Measurements from ENCODE around the gene GOSR2. TPM values are rescaled to one million over a fixed set of nuclear protein-coding genes. Genes with fewer than 3 reads are reported as not detected.

Gene GOSR2
- total RNA-seq, 1 experiment from 2014 or later, result 59.1 TPM

- Histone ChIP-seq H3K4me3 (ENCODE audit: low read length) (no peak overlapping the region), H4K20me1 (ENCODE audit: insufficient read depth, low read depth, low read length) (no peaks in the 10 kb centered on the region), H3K9me2 (replicated peaks; ENCODE audit: insufficient read depth, low read length) (no peaks in the 10 kb centered on the region), H3K79me2 (ENCODE audit: low read length) (no peaks in the 10 kb centered on the region), H3K4me1 (ENCODE audit: low read length) (no peaks in the 10 kb centered on the region), H3K27ac (ENCODE audit: low read length) (no peak overlapping the region), H3K9ac (ENCODE audit: low read length) (no peak overlapping the region), H3K36me3 (ENCODE audit: insufficient read depth, low read length) (no peaks in the 10 kb centered on the region), H3K9me3 (ENCODE audit: low read length) (no peaks in the 10 kb centered on the region), H3K27me3 (ENCODE audit: low read length) (no peaks in the 10 kb centered on the region), H3K4me2 (ENCODE audit: low read depth, low read length, poor library complexity, severe bottlenecking) (no peak overlapping the region), H2AFZ (ENCODE audit: low read length) (no peak overlapping the region)
- no peak for DNase-seq
Observed at GRCh38 chr17:46888727-46889126, 34.2 kb upstream of the GOSR2 start.

GRCh38 chr17:46889519-46889918 is 33.4 kb upstream of the GOSR2 start:
- no peak for DNase-seq
- Histone ChIP-seq H3K27me3 (ENCODE audit: low read length) (no peaks in the 10 kb centered on the region), H4K20me1 (ENCODE audit: insufficient read depth, low read depth, low read length) (no peaks in the 10 kb centered on the region), H3K4me1 (ENCODE audit: low read length) (no peaks in the 10 kb centered on the region), H3K36me3 (ENCODE audit: insufficient read depth, low read length) (no peaks in the 10 kb centered on the region), H3K9me2 (replicated peaks; ENCODE audit: insufficient read depth, low read length) (no peaks in the 10 kb centered on the region), H3K4me3 (ENCODE audit: low read length) (no peak overlapping the region), H2AFZ (ENCODE audit: low read length) (no peak overlapping the region), H3K9me3 (ENCODE audit: low read length) (no peaks in the 10 kb centered on the region), H3K79me2 (ENCODE audit: low read length) (no peaks in the 10 kb centered on the region), H3K4me2 (ENCODE audit: low read depth, low read length, poor library complexity, severe bottlenecking) (no peak overlapping the region), H3K9ac (ENCODE audit: low read length) (no peak overlapping the region), H3K27ac (ENCODE audit: low read length) (no peak overlapping the region)

GRCh38 chr17:46889992-46890564 is 32.9 kb upstream of the GOSR2 start:
- no peaks in the 10 kb centered on the region for H3K9me2 ChIP-seq (replicated peaks; ENCODE audit: insufficient read depth, low read length)
- no peaks in the 10 kb centered on the region for H3K27me3 ChIP-seq (ENCODE audit: low read length)
- no peak overlapping the region for H2AFZ ChIP-seq (ENCODE audit: low read length)
- H4K20me1 ChIP-seq (ENCODE audit: insufficient read depth, low read depth, low read length), result no peaks in the 10 kb centered on the region
- no peaks in the 10 kb centered on the region for H3K79me2 ChIP-seq (ENCODE audit: low read length)
- H3K9me3 ChIP-seq (ENCODE audit: low read length), result no peaks in the 10 kb centered on the region
- H3K36me3 ChIP-seq (ENCODE audit: insufficient read depth, low read length), result no peaks in the 10 kb centered on the region
- no peak for DNase-seq
- H3K4me2 ChIP-seq (ENCODE audit: low read depth, low read length, poor library complexity, severe bottlenecking), result no peak overlapping the region
- no peak overlapping the region for H3K27ac ChIP-seq (ENCODE audit: low read length)
- no peaks in the 10 kb centered on the region for H3K4me1 ChIP-seq (ENCODE audit: low read length)
- H3K9ac ChIP-seq (ENCODE audit: low read length), result no peak overlapping the region
- no peak overlapping the region for H3K4me3 ChIP-seq (ENCODE audit: low read length)

- no peaks in the 10 kb centered on the region for H3K27me3 ChIP-seq (ENCODE audit: low read length)
Observed at GRCh38 chr17:46890638-46891037, 32.3 kb upstream of the GOSR2 start.

DNA sequence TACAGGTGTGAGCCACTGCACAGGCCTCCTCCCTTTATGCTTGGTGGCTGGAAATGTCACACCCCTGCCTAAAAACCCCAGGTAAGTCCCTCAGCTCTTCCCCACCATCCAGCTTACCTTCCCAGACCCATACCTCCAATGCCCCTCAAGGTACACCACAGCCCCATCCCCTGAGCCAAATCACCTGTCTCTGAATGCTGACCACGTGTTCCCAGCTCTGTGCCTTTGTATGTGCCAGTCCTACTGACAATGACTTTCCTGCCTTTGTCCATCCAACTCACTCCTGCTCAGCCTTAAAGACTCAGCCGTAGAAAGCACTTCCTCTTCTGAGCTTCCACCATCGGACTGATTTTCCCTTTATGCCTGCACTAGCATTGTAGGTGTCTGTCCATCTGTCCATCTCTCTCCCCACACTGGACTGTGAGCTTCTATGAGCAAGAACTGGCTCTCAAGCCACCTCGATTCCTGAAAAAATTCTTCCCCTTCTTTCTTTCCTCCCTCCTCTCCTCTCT is 30.7 kb upstream of the GOSR2 start:
- no peaks in the 10 kb centered on the region for H3K4me1 ChIP-seq (ENCODE audit: low read length)
- DNase-seq, result no peak
- H3K9me3 ChIP-seq (ENCODE audit: low read length), result no peaks in the 10 kb centered on the region
- no peaks in the 10 kb centered on the region for H3K36me3 ChIP-seq (ENCODE audit: insufficient read depth, low read length)
- H3K27me3 ChIP-seq (ENCODE audit: low read length), result no peaks in the 10 kb centered on the region
- no peaks in the 10 kb centered on the region for H3K79me2 ChIP-seq (ENCODE audit: low read length)
- no peak overlapping the region for H3K9ac ChIP-seq (ENCODE audit: low read length)
- no peaks in the 10 kb centered on the region for H3K9me2 ChIP-seq (replicated peaks; ENCODE audit: insufficient read depth, low read length)
- no peak overlapping the region for H2AFZ ChIP-seq (ENCODE audit: low read length)
- no peak overlapping the region for H3K27ac ChIP-seq (ENCODE audit: low read length)
- no peaks in the 10 kb centered on the region for H4K20me1 ChIP-seq (ENCODE audit: insufficient read depth, low read depth, low read length)
- no peak overlapping the region for H3K4me3 ChIP-seq (ENCODE audit: low read length)
- H3K4me2 ChIP-seq (ENCODE audit: low read depth, low read length, poor library complexity, severe bottlenecking), result no peak overlapping the region

More at GRCh38 chr17:46890638-46891037, 32.3 kb upstream of the GOSR2 start:
- Histone ChIP-seq H2AFZ (ENCODE audit: low read length) (no peak overlapping the region), H3K4me2 (ENCODE audit: low read depth, low read length, poor library complexity, severe bottlenecking) (no peak overlapping the region), H3K9me2 (replicated peaks; ENCODE audit: insufficient read depth, low read length) (no peaks in the 10 kb centered on the region), H3K4me3 (ENCODE audit: low read length) (no peak overlapping the region), H3K9ac (ENCODE audit: low read length) (no peak overlapping the region), H4K20me1 (ENCODE audit: insufficient read depth, low read depth, low read length) (no peaks in the 10 kb centered on the region), H3K9me3 (ENCODE audit: low read length) (no peaks in the 10 kb centered on the region), H3K27ac (ENCODE audit: low read length) (no peak overlapping the region), H3K36me3 (ENCODE audit: insufficient read depth, low read length) (no peaks in the 10 kb centered on the region), H3K4me1 (ENCODE audit: low read length) (no peaks in the 10 kb centered on the region), H3K79me2 (ENCODE audit: low read length) (no peaks in the 10 kb centered on the region)
- no peak for DNase-seq

- Histone ChIP-seq H3K27ac (ENCODE audit: low read length) (no peak overlapping the region), H3K4me2 (ENCODE audit: low read depth, low read length, poor library complexity, severe bottlenecking) (no peak overlapping the region), H4K20me1 (ENCODE audit: insufficient read depth, low read depth, low read length) (no peaks in the 10 kb centered on the region), H3K4me3 (ENCODE audit: low read length) (no peak overlapping the region), H3K9me3 (ENCODE audit: low read length) (no peaks in the 10 kb centered on the region), H3K27me3 (ENCODE audit: low read length) (no peaks in the 10 kb centered on the region), H3K36me3 (ENCODE audit: insufficient read depth, low read length) (no peaks in the 10 kb centered on the region), H3K4me1 (ENCODE audit: low read length) (no peaks in the 10 kb centered on the region), H2AFZ (ENCODE audit: low read length) (no peak overlapping the region), H3K9ac (ENCODE audit: low read length) (no peak overlapping the region), H3K79me2 (ENCODE audit: low read length) (no peaks in the 10 kb centered on the region), H3K9me2 (replicated peaks; ENCODE audit: insufficient read depth, low read length) (no peaks in the 10 kb centered on the region)
- DNase-seq, result no peak
Observed at GRCh38 chr17:46894024-46894423, 28.9 kb upstream of the GOSR2 start.

GRCh38 chr17:46894476-46895151 is 28.3 kb upstream of the GOSR2 start:
- no peak overlapping the region for H2AFZ ChIP-seq (ENCODE audit: low read length)
- H3K4me3 ChIP-seq (ENCODE audit: low read length), result no peak overlapping the region
- no peak overlapping the region for H3K4me2 ChIP-seq (ENCODE audit: low read depth, low read length, poor library complexity, severe bottlenecking)
- H3K4me1 ChIP-seq (ENCODE audit: low read length), result no peaks in the 10 kb centered on the region
- H4K20me1 ChIP-seq (ENCODE audit: insufficient read depth, low read depth, low read length), result no peaks in the 10 kb centered on the region
- H3K36me3 ChIP-seq (ENCODE audit: insufficient read depth, low read length), result no peaks in the 10 kb centered on the region
- H3K27ac ChIP-seq (ENCODE audit: low read length), result no peak overlapping the region
- no peaks in the 10 kb centered on the region for H3K9me2 ChIP-seq (replicated peaks; ENCODE audit: insufficient read depth, low read length)
- no peaks in the 10 kb centered on the region for H3K9me3 ChIP-seq (ENCODE audit: low read length)
- H3K79me2 ChIP-seq (ENCODE audit: low read length), result no peaks in the 10 kb centered on the region
- H3K27me3 ChIP-seq (ENCODE audit: low read length), result no peaks in the 10 kb centered on the region
- no peak overlapping the region for H3K9ac ChIP-seq (ENCODE audit: low read length)
- DNase-seq, result no peak

DNA sequence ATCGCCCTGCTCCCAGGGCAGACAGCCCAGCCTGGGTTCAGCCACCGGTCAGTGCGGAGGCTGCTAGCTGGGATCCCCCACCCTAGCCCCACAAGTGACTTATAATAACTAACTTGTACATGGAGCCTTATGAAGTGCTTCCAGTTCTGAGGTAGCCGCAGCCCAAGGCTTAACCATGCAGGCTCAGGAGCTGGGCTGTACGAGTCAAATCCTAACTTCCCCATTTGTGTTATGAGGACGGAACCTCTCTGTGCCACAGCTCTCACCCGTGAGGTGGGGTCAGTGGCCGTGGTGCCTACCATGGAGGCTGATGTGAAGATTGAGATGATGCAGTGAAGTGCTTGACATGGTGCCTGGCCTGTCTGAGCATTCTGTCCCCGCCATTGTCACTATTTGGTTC is 27.8 kb upstream of the GOSR2 start:
- Histone ChIP-seq H3K9me3 (ENCODE audit: low read length) (no peaks in the 10 kb centered on the region), H3K4me1 (ENCODE audit: low read length) (no peaks in the 10 kb centered on the region), H3K27me3 (ENCODE audit: low read length) (no peaks in the 10 kb centered on the region), H3K36me3 (ENCODE audit: insufficient read depth, low read length) (no peaks in the 10 kb centered on the region), H3K79me2 (ENCODE audit: low read length) (no peaks in the 10 kb centered on the region), H3K9me2 (replicated peaks; ENCODE audit: insufficient read depth, low read length) (no peaks in the 10 kb centered on the region), H3K27ac (ENCODE audit: low read length) (no peak overlapping the region), H4K20me1 (ENCODE audit: insufficient read depth, low read depth, low read length) (no peaks in the 10 kb centered on the region), H2AFZ (ENCODE audit: low read length) (no peak overlapping the region), H3K4me2 (ENCODE audit: low read depth, low read length, poor library complexity, severe bottlenecking) (no peak overlapping the region), H3K9ac (ENCODE audit: low read length) (no peak overlapping the region), H3K4me3 (ENCODE audit: low read length) (no peak overlapping the region)
- DNase-seq, result no peak

All from Karpas-422 (cell line).